GM19240 (cell line): Measurements from ENCODE around the gene C1QTNF5.
A peak's percentile ranks its signal among the peaks of the same experiment; 100 is the strongest.

Source experiments
- DNase-seq: peaks from one replicate; pipeline ENCODE4 v3.0.0; 2011; ENCODE audit warnings: low spot score; ENCODE audit not compliant: insufficient read length

The C1QTNF5 gene

GRCh38 chr11:119373059-119373920 lies 32.6 kb upstream of the C1QTNF5 start:
- DNase-seq: no peak

DNA sequence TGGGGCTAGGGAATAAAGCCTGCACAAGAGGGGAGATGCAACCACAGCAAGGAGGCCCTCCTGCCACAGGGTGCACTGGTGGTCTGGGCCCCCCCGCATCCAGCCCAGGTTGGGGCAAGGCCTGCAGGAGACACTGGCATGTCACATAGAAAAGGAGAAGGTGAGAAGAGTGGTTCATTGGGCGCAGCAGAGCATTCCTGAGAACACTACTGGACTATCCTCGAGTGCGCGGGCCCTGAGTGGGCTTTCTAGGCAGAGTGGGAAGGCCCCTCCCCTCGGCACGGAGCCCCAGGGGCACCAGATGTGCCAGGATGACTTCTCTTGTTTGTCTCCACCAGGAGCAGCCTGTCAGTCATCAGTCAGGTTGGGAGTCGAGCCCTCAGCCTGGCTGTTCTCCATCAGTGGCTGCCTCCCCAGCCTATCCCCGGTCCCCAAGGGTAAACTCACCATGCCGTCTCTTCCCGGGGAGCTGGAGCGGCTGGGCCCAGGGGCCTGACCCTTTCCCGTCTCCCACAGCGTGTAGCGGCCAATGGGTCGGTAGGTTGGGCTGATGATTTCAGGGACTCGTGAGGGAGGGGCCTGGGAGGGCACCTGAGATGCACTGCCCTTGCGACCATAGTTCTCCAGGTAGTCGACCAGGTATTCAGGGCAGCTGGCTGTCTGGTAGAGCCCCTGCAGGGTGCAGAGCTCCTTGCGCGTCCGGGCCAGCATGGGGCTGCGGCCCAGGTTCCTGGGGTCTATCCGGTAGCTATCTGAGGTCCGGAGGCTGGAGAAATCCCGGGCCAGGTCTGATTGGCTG lies 31.8 kb upstream of the C1QTNF5 start:
- no peak for DNase-seq

DNA sequence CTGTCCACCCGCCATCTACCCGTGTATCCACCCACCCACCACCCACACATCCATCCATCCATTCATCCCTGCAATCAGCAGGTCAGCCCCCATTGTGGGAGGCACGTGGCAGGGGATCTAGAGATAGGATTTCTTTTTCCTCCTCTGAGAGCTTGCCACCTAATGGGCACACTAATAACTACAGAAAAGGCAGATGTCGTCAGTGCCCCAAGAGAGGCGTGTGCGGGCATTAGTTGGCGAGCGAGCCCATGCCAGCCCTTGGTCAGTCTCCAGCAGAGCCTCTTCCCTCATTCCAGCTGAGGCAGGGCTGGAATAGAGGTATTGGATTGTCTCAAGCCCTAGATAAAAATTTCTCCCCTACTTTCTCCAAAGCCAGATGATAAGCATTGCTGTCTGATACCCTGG lies 31.1 kb upstream of the C1QTNF5 start:
- no peak for DNase-seq

DNA sequence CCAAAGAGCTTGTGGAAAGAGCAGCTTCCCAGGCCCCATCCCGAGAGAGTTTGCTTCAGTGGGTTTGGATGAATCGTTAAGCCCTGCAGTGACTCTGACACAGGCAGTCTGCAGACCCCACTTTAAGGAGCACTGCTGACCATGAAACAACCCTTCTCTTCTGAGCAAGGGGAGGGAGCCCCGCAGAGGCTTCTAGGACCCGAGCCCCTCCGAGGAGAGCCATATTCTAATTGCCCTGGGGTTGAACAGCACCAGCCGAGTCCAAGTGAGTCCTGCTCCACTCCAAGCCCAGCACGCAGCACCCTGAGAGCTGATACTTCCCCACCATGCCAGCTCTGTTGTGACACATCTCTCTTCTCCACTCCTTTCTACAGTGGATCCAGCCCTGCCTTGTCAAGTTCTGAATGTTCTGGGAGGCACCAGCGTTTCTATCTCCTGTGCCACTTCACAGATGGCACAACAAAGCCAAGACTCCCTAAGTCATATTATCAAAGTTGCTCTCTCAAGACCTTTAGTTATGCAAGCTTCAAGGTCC lies 30.5 kb upstream of the C1QTNF5 start:
- DNase-seq: no peak

DNA sequence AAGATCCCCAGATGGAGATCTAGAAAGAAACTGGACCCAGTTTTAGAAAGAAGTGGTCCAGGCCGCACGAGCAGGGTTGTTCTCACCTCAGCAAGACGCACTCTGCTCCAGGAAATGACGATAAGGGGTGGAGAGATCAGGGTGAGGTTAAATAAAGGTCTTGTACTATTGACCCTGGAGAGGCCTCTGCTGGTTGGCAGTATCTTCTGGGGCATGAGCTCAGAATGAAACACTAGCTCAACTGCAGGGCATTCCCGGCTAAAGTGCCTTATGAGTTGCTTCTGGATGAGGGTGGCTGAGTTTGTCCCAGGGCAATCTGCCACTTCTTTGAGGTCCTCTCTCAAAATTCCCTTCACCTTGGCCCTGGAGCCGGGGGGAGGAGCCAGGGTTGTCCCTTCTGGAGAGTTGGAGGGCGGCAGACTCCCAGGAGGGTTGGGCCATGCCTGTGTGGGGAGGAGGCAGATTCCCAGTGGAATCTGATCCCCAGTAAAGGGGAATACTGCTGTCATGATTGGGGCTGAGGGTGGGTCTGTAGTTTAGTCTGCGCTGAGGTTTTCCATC lies 29.9 kb upstream of the C1QTNF5 start:
- no peak for DNase-seq

DNA sequence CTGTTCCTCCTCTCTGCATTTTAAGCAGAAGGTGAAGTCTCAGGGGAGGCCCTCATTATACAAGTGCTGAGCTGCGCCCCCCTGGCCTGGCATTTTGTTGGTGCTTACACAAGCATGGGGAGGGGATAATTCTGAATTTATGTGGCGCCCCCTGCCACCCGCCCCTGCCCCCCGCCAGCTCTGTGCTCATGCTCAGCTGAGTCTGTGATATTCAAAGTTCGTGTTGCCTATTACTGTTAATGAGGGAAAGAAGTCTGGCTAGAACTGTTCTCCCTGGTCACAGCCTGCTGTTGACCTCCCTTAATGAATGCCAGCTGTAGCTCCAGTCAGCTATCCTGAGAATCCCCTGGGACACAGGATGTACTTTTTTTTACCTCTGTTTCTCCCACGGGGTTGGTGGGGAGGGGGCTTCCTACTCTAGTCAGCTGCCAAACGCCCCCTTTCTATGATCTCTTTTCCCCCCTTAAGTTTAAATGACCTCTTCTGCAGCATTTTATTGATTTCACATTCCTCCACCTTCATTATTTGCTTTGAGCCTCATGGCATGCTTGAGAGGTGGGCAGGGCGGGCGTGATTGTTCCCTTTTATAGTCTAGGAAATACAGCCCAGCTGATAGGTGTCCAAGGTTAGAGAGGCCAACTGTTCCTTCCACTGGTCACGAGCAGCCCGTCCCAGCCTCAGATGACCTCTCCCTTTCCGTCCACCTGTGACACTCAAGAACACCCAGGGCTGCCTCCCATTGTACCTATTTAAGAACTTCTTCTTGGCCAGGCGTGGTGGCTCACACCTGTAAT lies 28.6 kb upstream of the C1QTNF5 start:
- DNase-seq: no peak

DNA sequence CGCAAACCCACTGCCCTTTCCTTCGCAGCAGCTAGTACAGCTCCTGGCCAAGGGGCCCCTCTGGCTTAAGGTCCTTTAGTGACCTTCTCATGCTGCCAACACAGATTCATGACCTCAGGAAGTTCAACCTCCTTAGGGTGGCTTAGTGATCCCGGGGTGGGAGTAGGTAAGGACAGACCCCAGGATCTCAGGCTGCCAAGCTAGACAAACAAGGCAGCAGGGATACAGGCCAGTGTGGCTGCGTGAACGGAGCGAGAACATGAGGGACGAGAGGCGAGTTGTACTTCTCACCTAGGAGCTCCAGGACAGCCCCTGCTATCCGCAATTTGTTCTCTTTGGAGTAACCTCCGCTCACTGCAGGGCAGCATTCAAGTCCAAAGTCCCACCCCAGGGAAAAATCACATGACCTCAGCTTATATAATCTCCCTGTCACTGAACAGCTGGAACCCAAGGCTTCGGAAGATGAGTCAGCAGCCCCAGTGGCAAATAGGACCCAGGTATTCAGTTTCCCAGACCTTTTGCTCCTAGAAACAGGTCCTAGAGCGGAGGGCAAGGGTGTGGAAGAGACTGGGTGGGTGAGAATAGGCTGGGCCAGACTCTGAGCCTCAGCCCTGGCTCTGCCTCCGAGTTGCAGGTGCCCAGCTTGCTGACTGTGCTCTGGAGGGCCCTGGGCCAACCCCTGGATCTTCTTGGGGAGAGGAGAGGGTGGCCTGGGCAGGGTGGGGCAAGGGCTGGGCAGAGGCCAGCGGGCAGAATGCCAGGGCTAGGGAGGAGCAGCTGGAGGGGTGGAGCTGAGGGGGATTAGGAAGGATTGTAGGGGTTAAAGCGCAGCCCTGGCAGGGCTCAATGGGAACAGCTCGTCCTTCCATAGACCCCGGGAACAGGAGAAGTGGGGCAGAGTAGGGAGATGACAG lies 27.7 kb upstream of the C1QTNF5 start:
- DNase-seq: no peak

GRCh38 chr11:119367661-119368120 lies 27.0 kb upstream of the C1QTNF5 start:
- DNase-seq: no peak

DNA sequence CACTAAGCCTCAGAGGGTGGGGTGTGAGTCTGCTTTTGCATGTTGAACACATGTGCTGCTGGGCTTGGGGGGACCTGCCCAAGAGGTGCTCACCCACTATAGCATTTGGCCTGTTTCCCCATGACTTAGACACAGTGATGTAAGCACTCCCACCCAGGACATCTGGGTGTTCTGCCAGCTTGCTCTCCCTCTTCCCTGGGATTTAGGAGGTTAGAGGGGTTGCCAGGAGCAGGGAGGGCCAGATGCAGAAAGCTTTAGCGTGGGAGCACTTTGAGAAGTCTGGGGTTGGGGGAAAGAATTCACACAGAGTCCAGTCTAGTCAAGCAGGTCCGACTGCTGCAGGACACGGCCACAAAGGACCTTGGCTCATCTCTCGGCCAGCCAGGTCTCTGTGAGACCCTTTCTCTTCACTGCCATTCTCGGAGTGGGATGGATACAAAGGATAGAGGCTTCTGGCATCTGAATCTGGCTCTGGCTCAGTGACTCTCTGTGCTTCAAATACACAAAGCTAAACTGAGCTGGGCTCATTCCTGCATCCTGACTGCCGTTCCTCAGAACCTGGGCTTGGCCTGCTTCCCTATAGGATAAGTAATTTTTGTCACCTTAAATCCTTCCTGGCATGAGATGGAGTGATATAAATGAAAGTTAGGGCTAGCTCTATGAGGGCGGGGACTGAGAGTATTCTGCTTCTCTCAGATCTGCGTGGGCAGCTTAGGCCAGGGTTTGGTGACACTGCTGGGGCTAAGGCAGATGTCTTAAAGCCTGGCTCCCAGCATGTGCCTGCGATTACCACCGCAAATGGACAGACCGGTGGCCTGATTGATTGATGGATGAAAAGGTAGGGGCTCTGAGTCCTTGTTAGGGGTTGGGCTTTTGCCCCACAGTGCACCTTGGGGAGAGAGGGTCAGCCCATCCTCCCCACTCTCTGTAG lies 26.3 kb upstream of the C1QTNF5 start:
- DNase-seq: no peak

GRCh38 chr11:119365071-119365591 lies 24.4 kb upstream of the C1QTNF5 start:
- no peak for DNase-seq

GRCh38 chr11:119363851-119364590 lies 23.3 kb upstream of the C1QTNF5 start:
- peak; percentile 35 for DNase-seq

GRCh38 chr11:119363081-119363850 lies 22.6 kb upstream of the C1QTNF5 start:
- no peak for DNase-seq

GRCh38 chr11:119362741-119363080 lies 22.0 kb upstream of the C1QTNF5 start:
- no peak for DNase-seq

DNA sequence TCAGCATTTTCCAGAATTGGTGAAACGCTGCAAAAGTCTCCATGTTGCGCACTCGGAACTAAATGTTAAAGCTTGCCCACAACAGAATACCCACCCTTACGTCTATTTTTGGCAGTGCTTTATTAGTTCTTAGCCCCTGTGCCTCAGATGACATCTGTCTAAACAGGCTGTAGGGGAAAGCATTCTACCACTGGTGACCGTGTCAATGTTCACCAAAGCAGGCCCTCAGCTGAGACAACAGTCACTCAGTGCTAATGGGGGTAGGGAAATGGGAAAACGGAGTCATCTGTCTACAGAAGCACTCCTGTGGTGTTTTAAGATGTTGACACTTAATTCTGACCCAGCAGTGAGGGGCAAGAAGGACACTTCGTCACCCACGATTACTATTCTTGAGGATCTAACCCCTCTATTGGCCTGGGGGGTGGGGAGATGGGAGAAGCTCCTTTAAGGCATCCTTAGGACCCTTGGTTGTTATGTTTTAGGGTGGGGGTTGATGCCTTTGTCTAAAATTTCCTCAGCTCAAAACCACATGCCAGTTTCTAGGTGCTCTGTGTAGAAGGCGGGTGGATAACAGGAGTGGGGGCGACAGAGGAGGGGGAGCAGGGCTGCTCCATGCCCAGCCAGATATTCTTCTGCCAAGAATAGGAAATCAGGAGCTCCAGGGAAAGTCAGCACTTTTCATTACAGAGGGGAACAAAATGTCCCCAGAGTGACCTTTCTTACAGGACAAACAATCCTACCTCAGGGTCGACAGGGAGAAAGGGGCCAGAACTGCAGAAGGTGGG lies 21.4 kb upstream of the C1QTNF5 start:
- no peak for DNase-seq

DNA sequence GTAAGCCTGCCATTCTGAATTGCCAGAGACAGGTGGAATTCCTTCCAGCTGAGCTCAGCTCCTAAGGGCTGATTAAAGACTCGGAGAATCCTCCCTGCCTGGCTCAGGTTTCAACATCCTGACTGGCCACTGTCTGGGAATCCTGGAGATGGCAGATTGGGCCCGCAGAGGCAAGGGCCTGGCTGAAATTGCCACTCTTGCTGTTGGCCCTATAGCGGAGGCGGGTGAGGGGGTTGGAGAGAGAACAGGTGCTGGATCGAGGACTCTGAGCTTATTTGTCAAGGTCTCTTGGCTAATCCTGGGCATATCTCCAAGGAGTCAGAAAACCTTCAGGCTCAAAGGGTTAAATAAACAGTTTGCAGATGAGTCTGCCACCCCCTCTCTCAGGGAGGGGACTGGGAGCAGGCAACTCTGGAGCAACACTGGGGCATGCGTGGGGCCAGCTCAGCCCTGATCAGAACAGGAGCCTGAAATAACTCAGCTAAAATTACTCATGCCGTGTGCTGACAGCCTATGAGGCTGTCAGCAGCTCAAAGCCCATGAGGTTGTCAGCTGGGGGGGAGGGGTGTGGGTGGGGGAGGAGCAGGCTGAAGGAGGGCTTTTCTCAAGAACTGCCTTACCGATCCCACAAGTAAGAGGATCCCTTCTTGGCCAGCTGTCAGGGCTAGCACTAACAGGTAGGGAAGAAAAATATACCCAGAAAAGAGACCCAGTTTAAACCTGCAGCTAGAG lies 20.5 kb upstream of the C1QTNF5 start:
- DNase-seq: no peak
